Heart right ventricle (tissue), 16 donors: ENCODE results near the gene RSPH1. TPM values are rescaled to one million over a fixed set of nuclear protein-coding genes. Genes with fewer than 3 reads are reported as not detected.

Source experiments
- ATAC-seq, 8 donors: fragments of 200-7000 bp; cut with Tn5 transposase; one replicate each; pipeline ENCODE4 v1.9.1; 2020; ENCODE audit warnings: mild to moderate bottlenecking in 8 of 8, moderate library complexity in 8 of 8, moderate number of reproducible peaks in 1 of 8
- DNase-seq, 2 donors: peaks; one replicate each; pipeline ENCODE4 v3.0.0-alpha.2; 2020
- H3K27ac ChIP-seq, 10 donors: fragments of 200-600 bp; sonication (generic) in 2 of 10; one replicate each; pipeline versions ENCODE4 v1.5.0 to v1.8.0; 2020 to 2022; ENCODE audit warnings: mild to moderate bottlenecking in 3 of 10
- H3K27me3 ChIP-seq, 7 donors: fragments of 200-600 bp; one replicate each; pipeline ENCODE4 v1.8.0; 2021 to 2022; ENCODE audit warnings: mild to moderate bottlenecking in 2 of 7
- H3K36me3 ChIP-seq, 9 donors: fragments of 200-600 bp; sonication (generic) in 1 of 9; one replicate each; pipeline versions ENCODE4 v1.5.0 to v1.8.0; 2020 to 2022; ENCODE audit warnings: mild to moderate bottlenecking in 2 of 9
- H3K4me1 ChIP-seq, 9 donors: fragments of 200-600 bp; sonication (generic) in 1 of 9; one replicate each; pipeline versions ENCODE4 v1.5.0 to v1.8.0; 2020 to 2022; ENCODE audit warnings: mild to moderate bottlenecking in 4 of 9
- H3K4me3 ChIP-seq, 10 donors: fragments of 200-600 bp; sonication (generic) in 2 of 10; one replicate each; pipeline versions ENCODE4 v1.5.0 to v1.8.0; 2020 to 2022; ENCODE audit warnings: mild to moderate bottlenecking in 7 of 10, moderate library complexity in 2 of 10
- H3K9me3 ChIP-seq, 11 donors: fragments of 200-600 bp in 10 of 11; sonication (generic) in 2 of 11; one replicate each; pipeline versions ENCODE4 v1.5.0 to v1.8.0; 2013 to 2022; ENCODE audit warnings: mild to moderate bottlenecking in 2 of 11, control low read depth in 1 of 11, moderate library complexity in 1 of 11
- CTCF ChIP-seq, 9 donors: fragments of 200-600 bp; sonication (generic) in 2 of 9; IDR thresholded peaks; one replicate each; pipeline versions ENCODE4 v1.5.0 to v1.8.0; 2021 to 2022; ENCODE audit warnings: antibody characterized with exemption in 9 of 9, mild to moderate bottlenecking in 5 of 9, moderate library complexity in 1 of 9
- WGBS, 2 donors: extraction: QIAGEN DNeasy Blood & Tissue Kit; methylation state at CpG; one replicate each; pipeline ENCODE4 v1.1.7; 2013; ENCODE audit warnings: inconsistent platforms in 1 of 2; 5-methylcytosine and 5-hydroxymethylcytosine counted together
- intact Hi-C, 10 donors: fragments of 100-400 bp; cut with DNase I; formaldehyde crosslinking; loops; one replicate each; pipeline versions ENCODE4 v1.11.1 to v1.14.2; 2022
- polyA plus RNA-seq, 2 donors: library from polyadenylated mRNA; stranded (reverse); fragments of 200-250 nt; gene quantifications; one replicate each; pipeline ENCODE4 v1.2.3, GENCODE V29; 2013
- total RNA-seq, 10 donors: library from RNA; stranded (reverse); fragmentation: NEBNext Ultra II Directional in 3 of 10; extraction: Animal tissue kit (Norgen Biotek cat#: 25700) in 3 of 10; gene quantifications; one replicate each; pipeline versions ENCODE4 v1.2.1 to v1.2.4, GENCODE V29; 2021 to 2023
- donor health status: Arrhythmogenic right ventricular cardiomyopathy.
- donor health status: ischemic (EF 13 %, LVEDD 7.1; RV severe dilation, severe dysfunction).
- donor health status: healthy with polysubstance abuse.
- donor health status: DM: no; HTN: yes; CAD: no.
- donor health status: DM: no; HTN: no; CAD: no.
- donor health status: ischemic (EF 25% LVEDD 6.9; RV normal size, moderate dysfunction).
- donor health status: ischemic (EF 25% LVEDD 5.7; RV mildly dilated, moderate dysfunction).
- donor health status: healthy.
- donor health status: DM: yes; HTN: yes; CAD: no.
- donor health status: Ischemic cardiomyopathy.
- donor health status: ischemic (EF 35%, LVEDD 5.7; RV mildly dilated, moderate dysfunction).
- donor health status: nonischemic (EF 11% LVEDD 7.7; RV severe dilation, severe dysfunction).
- donor health status: DM: yes; HTN: yes; CAD: no.
- donor health status: PGD.
- donor health status: ischemic (EF 29% LVEDD 5.4; RV normal size, mild dysfunction).
- donor health status: nonischemic (EF 23%, LVEDD 6.1; RV moderate dilation, normal function).

Gene RSPH1
- total and polyA plus RNA-seq, 12 donors: 0.06 to 0.36 (median 0.20) TPM; not detected in 9

GRCh38 chr21:42439284-42440186 is 56.5 kb downstream of the RSPH1 start:
- no peak for TF ChIP-seq CTCF (IDR thresholded peaks at IDR 0.05)
- H3K27me3 ChIP-seq: peaks cover 0 to 24% (median 14%) of the 10 kb centered on the region in 7 donors
- no peaks in the 10 kb centered on the region for H3K36me3 ChIP-seq
- no peak overlapping the region for H3K4me3 ChIP-seq
- intact Hi-C loops: loop anchor here in 6 of 10 donors (10.0 kb wide), 3 partner anchors 95 to 125 kb away; partner anchors contain the start of gene TFF3 (in 2 of the 6)
- no peak for DNase-seq
- H3K9me3 ChIP-seq: peaks cover 0 to 6% (median 0%) of the 10 kb centered on the region in 11 donors
- no peaks in the 10 kb centered on the region for H3K4me1 ChIP-seq
- WGBS, 2 donors: 81 to 83% methylated on average over 17 of the region's 17 CpGs
- H3K27ac ChIP-seq: no peak overlapping the region
- no peak for ATAC-seq

GRCh38 chr21:42438316-42439205 is 57.5 kb downstream of the RSPH1 start:
- Histone ChIP-seq H3K9me3 (peaks cover 0 to 6% (median 0%) of the 10 kb centered on the region in 11 donors), H3K4me3 (no peak overlapping the region), H3K27ac (no peak overlapping the region), H3K27me3 (peaks cover 0 to 24% (median 14%) of the 10 kb centered on the region in 7 donors), H3K36me3 (no peaks in the 10 kb centered on the region), H3K4me1 (no peaks in the 10 kb centered on the region)
- DNase-seq (no peak), ATAC-seq (no peak)
- intact Hi-C loops: loop anchor here in 1 of 10 donors (10.0 kb wide), 1 partner anchor 94 kb away; no protein-coding TSS in a partner anchor
- 83 to 92% methylated on average over 25 of the region's 25 CpGs for WGBS, 2 donors
- TF ChIP-seq CTCF (IDR thresholded peaks at IDR 0.05): no peak

- Histone ChIP-seq H3K27ac (no peak overlapping the region), H3K4me1 (no peaks in the 10 kb centered on the region), H3K4me3 (no peak overlapping the region), H3K27me3 (peaks cover 0 to 24% (median 14%) of the 10 kb centered on the region in 7 donors), H3K9me3 (peaks cover 0 to 12% (median 2%) of the 10 kb centered on the region in 11 donors), H3K36me3 (no peaks in the 10 kb centered on the region)
- ATAC-seq (no peak), DNase-seq (no peak)
- no peak for TF ChIP-seq CTCF (IDR thresholded peaks at IDR 0.05)
- intact Hi-C loops: loop anchor here in 1 of 10 donors (10.0 kb wide), 1 partner anchor 93 kb away; no protein-coding TSS in a partner anchor
- 45 to 47% methylated on average over 8 of the region's 8 CpGs for WGBS, 2 donors
Observed at GRCh38 chr21:42437786-42438185, 58.2 kb downstream of the RSPH1 start.

- no peak for TF ChIP-seq CTCF (IDR thresholded peaks at IDR 0.05)
- H3K27me3 ChIP-seq: peaks cover 0 to 24% (median 14%) of the 10 kb centered on the region in 7 donors
- H3K4me3 ChIP-seq: no peak overlapping the region
- intact Hi-C loops: loop anchor here in 1 of 10 donors (10.0 kb wide), 1 partner anchor 92 kb away; no protein-coding TSS in a partner anchor
- H3K9me3 ChIP-seq: peaks cover 0 to 21% (median 9%) of the 10 kb centered on the region in 11 donors
- ATAC-seq (no peak), DNase-seq (no peak)
- H3K36me3 ChIP-seq: no peaks in the 10 kb centered on the region
- no peaks in the 10 kb centered on the region for H3K4me1 ChIP-seq
- H3K27ac ChIP-seq: no peak overlapping the region
Observed at GRCh38 chr21:42436914-42437313, 59.1 kb downstream of the RSPH1 start.
